Transverse colon (tissue), 3 donors: Measurements from ENCODE around the gene ZNF148.

Experiments used
- CTCF ChIP-seq, 5 experiments: fragments of 200-600 bp in 3 of 5; fragments of 450-650 bp in 2 of 5; sonication (generic) in 3 of 5; IDR thresholded peaks; 1 replicate in 2 of 5; 2 replicates in 3 of 5; pipeline ENCODE4 v1.5.1; 2016 to 2017; ENCODE audit warnings: antibody characterized with exemption in 5 of 5, inconsistent platforms in 3 of 5, mild to moderate bottlenecking in 2 of 5, moderate library complexity in 1 of 5
- EP300 ChIP-seq: sonication (generic); formaldehyde crosslinking; IDR thresholded peaks from one replicate; pipeline ENCODE4 v1.6.1; 2017; ENCODE audit warnings: antibody characterized with exemption, low read depth
- POLR2A ChIP-seq: fragments of 450-650 bp; IDR thresholded peaks from one replicate; pipeline ENCODE4 v1.6.1; 2016; ENCODE audit warnings: antibody characterized with exemption, mild to moderate bottlenecking, moderate library complexity

GRCh38 chr3:125214738-125215137 is 160.4 kb downstream of the ZNF148 start:
- TF ChIP-seq CTCF (IDR thresholded peaks at IDR 0.05) (no peak), EP300 (no peak), POLR2A (no peak)
